A549 treated with GW870086 at 1 μM for 4 hours (cell line): Measurements from ENCODE around the gene CYP27B1. TPM values are rescaled to one million over a fixed set of nuclear protein-coding genes. Genes with fewer than 3 reads are reported as not detected.

Source experiments
- total RNA-seq: library from RNA; stranded (reverse); fragments of 200-300 nt; extraction: Qiagen RNA extraction; gene quantifications from 5 replicates; pipeline ENCODE4 v1.2.3, GENCODE V29; 2022; ENCODE audit warnings: low read depth

The CYP27B1 gene, protein sequence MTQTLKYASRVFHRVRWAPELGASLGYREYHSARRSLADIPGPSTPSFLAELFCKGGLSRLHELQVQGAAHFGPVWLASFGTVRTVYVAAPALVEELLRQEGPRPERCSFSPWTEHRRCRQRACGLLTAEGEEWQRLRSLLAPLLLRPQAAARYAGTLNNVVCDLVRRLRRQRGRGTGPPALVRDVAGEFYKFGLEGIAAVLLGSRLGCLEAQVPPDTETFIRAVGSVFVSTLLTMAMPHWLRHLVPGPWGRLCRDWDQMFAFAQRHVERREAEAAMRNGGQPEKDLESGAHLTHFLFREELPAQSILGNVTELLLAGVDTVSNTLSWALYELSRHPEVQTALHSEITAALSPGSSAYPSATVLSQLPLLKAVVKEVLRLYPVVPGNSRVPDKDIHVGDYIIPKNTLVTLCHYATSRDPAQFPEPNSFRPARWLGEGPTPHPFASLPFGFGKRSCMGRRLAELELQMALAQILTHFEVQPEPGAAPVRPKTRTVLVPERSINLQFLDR
- 1.7 to 2.4 TPM (median 2.2 TPM) in 5 replicates for total RNA-seq

DNA sequence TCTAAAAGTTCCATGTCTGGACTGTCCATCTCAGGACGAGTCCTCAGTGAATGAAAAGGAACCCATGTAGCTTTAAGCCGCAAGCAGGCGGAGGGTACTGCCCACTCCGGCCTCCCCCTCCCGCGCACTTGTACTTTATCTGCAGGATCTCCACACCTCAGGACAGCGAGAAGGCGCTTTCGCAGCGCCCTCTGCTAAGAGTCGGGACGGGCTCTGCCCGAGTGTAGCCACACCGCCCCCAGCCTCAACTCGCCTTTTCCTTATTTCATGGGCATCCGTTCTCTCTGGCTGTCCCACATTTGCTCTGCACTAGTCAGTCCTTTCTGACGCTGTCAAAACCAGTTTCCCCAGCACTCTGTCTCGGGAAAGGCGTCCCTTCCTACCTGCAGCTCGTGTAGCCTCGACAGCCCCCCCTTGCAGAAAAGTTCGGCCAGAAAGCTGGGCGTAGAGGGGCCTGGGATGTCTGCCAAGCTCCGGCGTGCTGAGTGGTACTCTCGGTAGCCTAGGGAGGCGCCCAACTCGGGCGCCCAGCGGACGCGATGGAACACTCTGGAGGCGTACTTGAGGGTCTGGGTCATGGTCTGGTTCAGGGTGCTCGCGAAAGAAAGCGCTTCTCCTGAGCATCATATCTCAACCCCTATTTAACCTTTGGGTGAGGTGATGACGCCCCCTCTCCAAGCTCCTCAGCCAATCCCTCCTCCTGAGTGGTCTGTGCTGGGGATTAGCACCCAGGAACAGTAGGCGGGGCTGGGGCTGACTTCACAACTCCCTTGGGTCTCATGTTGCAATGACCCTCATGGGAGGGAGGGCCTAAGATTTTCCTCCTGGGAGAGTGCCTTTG lies at the start of gene CYP27B1:
Gene CYP27B1 (minus strand): TSS at position 615 of the 841 bp plus-strand sequence. CDS start 37 bp downstream, at position 578.

DNA sequence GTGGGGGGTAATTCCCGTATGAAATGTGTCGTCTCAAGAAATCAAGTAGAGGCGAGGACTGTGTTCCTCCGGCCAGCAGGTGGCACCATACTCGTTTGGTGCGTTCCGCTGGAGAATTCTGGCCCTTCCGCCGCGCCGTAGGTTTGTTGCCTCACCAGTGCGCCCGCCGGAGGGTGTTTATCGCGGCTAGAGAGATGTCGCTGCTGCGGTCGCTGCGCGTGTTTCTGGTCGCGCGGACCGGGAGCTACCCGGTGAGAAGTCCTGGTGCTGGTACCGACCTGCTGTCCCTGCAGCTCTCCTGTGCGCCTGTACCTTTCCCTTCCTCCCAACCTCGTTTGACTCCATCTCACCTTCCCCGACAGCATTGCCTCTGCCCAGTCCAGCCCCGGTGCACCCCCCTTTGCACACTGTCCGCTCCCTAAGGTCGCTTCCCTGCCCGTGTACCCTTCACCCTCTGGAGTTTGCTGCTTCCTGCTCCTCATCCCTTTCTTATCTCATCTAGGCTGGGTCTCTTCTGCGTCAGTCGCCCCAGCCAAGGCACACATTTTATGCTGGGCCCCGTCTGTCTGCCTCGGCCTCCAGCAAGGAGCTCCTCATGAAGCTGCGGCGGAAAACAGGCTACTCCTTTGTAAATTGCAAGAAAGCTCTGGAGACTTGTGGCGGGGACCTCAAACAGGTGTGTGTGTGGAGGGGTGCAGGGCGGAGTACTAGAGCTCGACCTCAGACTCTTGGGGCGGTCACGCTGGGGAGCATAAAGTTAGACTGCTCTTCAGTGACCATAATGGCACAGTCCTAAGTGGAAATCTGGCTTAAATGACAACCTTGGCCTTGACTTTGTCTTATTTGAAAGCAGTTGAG lies 16.0 kb upstream of the CYP27B1 start, which contains the start of gene TSFM:
Gene TSFM (plus strand): TSS at position 180 of the 858 bp plus-strand sequence. CDS start 15 bp downstream, at position 195.

DNA sequence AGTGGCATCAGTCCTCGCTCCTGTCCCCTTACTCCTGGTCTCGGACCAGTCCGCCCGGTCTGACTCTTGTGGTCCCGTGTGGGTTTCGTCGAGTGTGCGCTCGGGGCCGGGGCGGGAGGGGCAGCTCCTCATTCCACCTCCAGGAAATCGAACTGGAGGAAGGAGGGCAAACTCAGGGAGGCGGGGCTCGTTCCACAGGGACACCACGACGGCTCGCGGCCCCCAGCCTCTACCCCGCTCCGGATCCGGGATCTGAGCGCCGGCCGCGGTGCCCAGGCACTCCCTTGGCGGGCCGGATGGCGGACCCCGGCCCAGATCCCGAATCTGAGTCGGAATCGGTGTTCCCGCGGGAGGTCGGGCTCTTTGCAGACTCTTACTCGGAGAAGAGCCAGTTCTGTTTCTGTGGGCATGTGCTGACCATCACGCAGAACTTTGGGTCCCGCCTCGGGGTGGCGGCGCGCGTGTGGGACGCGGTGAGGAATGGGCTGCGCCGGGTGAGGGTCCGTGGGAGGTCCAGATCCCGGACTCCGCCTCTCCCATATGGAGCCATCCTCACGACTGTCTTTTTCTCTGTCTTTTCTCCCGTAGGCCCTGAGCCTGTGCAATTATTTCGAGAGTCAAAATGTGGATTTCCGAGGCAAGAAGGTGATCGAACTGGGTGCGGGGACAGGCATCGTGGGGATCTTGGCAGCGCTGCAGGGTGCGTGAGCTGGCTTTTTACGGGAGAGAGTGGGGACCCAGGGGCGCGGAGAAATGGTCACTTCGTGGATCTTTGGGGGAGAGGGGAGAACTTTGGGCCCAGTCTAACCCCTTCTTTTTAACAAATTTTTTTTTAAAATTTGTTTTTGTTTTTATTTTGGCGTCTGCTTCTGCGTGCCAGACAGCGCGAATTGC lies 5.8 kb upstream of the CYP27B1 start, which contains the start of gene EEF1AKMT3:
Gene EEF1AKMT3 (plus strand): TSS at position 186 of the 894 bp plus-strand sequence. CDS start 111 bp downstream, at position 297.

DNA sequence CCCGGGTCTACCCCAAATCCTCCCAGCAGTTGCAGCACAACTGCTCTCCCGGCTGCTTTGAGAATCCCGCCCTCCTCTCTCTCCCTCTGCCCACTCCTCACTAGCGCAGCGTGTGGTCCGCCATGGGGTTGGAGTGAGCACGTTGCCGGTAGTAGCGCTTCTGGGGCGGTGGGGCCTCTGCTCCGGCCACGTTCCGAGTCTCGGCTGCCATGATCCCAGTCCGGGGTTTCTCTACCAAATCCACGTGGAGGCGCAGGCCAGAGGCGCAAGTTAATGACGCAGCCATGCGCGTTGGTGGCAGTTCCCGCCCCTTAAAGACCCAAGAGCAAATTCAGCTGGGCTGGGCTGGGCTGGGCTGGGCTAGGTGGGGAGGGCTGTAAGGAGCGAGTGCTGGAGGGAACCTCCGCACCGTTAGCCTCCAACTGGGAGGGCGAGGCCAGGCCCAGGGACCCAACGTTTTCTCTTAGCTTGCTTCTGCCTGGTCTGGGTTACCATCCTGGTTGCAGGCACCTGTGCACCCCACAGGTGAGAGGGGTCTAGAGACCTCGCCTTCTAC lies 5.1 kb upstream of the CYP27B1 start, which contains the start of gene METTL1:
Gene METTL1 (minus strand): TSS at position 233 of the 556 bp plus-strand sequence. CDS start 22 bp downstream, at position 211.

DNA sequence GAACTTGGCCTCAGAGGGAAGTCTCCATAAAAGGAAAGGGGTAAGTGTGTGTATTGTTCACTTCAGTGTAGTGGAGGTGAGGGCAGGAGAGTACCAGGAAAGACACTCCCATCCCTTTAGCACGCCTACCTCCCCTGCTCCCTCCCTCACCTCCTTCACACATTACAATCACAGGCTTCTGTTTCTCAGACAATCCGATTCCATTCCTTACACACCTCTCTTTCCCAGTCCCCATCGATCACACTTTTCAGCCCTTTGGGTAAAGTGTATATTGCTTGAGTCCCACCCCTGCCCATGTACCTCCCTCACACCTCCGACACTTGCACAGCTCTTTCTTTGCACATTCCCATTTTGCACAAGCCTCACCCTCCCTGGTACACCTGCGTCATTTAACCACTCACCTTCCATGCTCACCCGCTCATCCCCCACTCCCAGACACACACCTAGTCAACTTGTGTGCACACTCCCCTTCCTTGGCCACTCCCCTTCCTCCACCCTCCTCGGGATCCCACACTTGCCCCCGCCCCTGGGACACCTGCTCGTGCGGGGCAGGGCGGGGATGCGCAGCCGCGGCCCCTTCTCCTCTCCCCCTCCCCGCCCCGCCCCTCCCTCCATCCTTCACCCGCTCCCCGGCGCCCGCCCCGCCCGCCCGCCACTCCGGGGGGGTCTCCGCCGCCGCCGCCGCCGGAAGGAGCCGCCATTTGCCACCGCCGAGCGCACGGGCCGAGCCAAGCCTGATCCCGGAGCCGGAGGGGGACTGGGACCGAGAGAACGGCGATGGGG lies 12.3 kb downstream of the CYP27B1 start, which contains the start of gene MARCHF9:
Gene MARCHF9 (plus strand): TSS at position 693 of the 783 bp plus-strand sequence. CDS start 426 bp downstream, outside the sequence.

DNA sequence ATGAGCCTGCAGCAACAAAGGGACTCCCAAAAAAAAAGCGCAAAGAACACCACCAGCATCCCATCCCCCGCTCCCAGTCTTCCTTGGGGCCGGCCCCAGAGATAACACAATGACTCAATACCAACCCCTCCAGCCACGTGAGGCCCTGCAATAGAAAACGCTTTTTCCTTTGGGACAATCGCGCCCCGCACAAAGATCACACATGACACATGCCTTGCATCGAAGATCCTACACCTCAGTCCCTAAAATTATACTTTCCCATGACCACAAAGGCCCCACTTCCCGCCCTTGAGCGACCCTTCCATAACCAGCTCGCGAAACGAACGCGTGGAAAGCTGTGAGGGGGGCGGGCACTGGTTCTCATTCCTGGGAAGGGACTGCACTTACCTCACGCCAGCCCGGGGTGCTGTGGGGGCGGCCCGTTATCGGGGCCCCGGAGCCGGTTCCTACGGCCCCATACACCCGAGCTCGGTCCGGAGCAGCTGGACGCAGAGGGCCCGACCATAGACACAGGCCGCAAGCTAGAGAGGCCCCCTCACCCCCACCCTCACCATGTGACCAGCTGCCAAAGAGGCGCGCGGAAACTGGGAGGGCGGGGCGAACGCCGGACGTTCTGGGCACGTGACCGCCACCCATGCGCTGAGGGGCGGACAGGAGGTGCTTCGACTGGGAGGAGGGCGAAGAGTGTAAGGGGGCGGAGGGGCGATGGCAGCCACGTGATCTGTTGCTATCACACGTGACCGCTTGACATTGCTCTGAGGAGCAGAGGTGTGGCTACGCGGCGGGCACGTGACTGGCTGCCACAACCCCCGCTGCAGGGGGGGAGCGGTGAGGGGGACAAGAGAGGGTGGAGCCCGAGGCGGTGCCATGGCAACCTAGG lies 14.8 kb downstream of the CYP27B1 start, which contains the start of gene CDK4:
Gene CDK4 (minus strand): TSS at position 523 of the 880 bp plus-strand sequence. CDS start 593 bp downstream, outside the sequence.

DNA sequence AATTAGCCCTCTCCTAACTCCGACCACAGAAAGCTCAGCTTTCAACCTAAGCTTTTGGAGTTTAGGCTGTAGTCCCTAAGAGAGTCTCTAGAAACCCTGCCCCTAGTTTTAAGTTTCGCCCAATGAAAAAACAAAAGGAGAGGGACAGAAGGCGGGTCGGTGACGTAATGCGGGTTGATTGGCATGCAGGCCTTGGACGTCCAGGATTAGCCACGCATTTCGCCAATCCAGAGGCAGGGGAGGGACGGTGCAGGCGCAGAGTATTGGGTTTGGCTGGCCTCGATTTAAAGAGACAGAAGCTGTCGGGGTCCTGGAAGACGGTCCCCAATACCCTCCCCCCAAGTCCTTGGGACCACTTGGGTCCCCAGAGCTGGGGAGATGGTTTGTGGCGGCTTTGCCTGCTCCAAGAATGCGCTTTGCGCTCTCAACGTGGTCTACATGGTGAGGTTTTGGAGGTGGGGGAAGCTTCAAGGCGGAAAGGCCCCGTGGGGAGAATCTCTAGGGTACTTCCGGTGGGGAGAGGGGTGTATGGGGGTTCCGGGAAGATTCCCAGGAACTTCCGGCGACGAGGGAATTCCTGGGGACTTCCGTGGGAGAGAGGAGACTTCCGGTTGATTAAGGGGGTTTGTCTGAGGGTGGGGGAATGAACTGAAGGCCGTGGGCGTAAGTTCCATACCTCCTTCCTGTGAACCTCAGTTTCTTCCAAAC lies 21.9 kb downstream of the CYP27B1 start, which contains the start of gene TSPAN31:
Gene TSPAN31 (plus strand): TSS at position 263 of the 708 bp plus-strand sequence. CDS start 116 bp downstream, at position 379.

DNA sequence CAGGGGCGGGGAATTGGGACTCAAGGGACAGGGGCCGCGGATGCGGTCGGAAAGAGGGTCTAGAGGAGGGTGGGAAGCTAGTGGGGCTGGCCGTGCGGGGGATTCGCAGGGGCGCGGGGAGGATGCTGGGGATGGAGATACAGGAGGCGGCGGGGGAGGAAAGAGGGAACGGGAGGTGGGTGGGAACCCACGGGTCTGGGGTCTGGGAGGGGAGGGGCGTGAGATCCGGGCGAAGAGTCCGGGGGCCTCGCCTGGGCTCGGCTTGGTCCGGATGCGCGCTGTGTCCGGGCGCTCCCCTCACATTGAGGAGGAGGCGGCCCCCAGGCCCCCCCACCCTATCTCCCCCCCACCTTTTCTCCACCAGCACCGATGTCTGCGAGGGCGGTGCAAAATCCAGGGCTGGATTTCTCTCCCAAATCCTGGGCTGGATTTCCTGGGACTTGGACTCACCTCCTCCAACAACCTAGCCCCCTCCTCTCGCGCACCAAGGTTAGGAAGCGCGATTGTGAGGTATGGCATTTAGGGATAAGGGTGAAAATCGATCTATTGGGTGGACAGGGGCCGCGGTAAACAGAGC lies 28.1 kb downstream of the CYP27B1 start, which contains the start of gene AGAP2:
Gene AGAP2 (minus strand): TSS at position 82 of the 577 bp plus-strand sequence. CDS start 496 bp downstream, outside the sequence.

Other genes starting within 250 kb of the CYP27B1 start
- gene DDIT3, start 246.6 kb downstream of the CYP27B1 start, total RNA-seq: 24.1 to 32.1 TPM (median 29.9 TPM) in 5 replicates
- 17.2 to 28.7 TPM (median 25.5 TPM) in 5 replicates for gene MBD6, start 244.3 kb downstream of the CYP27B1 start, total RNA-seq
- 105 to 158 TPM (median 121 TPM) in 5 replicates for gene DCTN2, start 219.9 kb downstream of the CYP27B1 start, total RNA-seq
- 0.19 to 0.48 TPM (median 0.29 TPM) in 5 replicates for gene KIF5A, start 217.0 kb downstream of the CYP27B1 start, total RNA-seq
- gene PIP4K2C, start 175.9 kb downstream of the CYP27B1 start, total RNA-seq: 40.5 to 45.1 TPM (median 43.9 TPM) in 5 replicates
- 16.4 to 18.8 TPM (median 18.7 TPM) in 5 replicates for gene DTX3, start 162.3 kb downstream of the CYP27B1 start, total RNA-seq
- gene ARHGEF25, start 155.6 kb downstream of the CYP27B1 start, total RNA-seq: 4.2 to 6.2 TPM (median 5.7 TPM) in 5 replicates
- 34.5 to 48.1 TPM (median 42.6 TPM) in 5 replicates for gene B4GALNT1, start 133.9 kb downstream of the CYP27B1 start, total RNA-seq
- 110 to 118 TPM (median 113 TPM) in 5 replicates for gene OS9, start 72.9 kb downstream of the CYP27B1 start, total RNA-seq
- gene AGAP2, start 28.3 kb downstream of the CYP27B1 start, total RNA-seq: 0.03 to 0.16 TPM (median 0.14 TPM) in 4 of 5 replicates, not detected in the other
- gene TSPAN31, start 22.0 kb downstream of the CYP27B1 start, total RNA-seq: 15.5 to 19.6 TPM (median 17.2 TPM) in 5 replicates
- gene CDK4, start 14.8 kb downstream of the CYP27B1 start, total RNA-seq: 237 to 291 TPM (median 246 TPM) in 5 replicates
- 5.5 to 7.7 TPM (median 6.9 TPM) in 5 replicates for gene MARCHF9, start 12.0 kb downstream of the CYP27B1 start, total RNA-seq
- 47.0 to 58.3 TPM (median 51.6 TPM) in 5 replicates for gene METTL1, start 5.0 kb upstream of the CYP27B1 start, total RNA-seq
- 4.8 to 6.8 TPM (median 5.0 TPM) in 5 replicates for gene EEF1AKMT3, start 5.5 kb upstream of the CYP27B1 start, total RNA-seq
- 64.0 to 86.3 TPM (median 72.3 TPM) in 5 replicates for gene TSFM, start 15.7 kb upstream of the CYP27B1 start, total RNA-seq
- 0.39 to 0.67 TPM (median 0.62 TPM) in 5 replicates for gene AVIL, start 51.7 kb upstream of the CYP27B1 start, total RNA-seq
- gene CTDSP2, start 79.7 kb upstream of the CYP27B1 start, total RNA-seq: 36.8 to 50.5 TPM (median 46.0 TPM) in 5 replicates
- gene ATP23, start 174.5 kb upstream of the CYP27B1 start, total RNA-seq: 3.7 to 6.4 TPM (median 4.9 TPM) in 5 replicates